Measurements from ENCODE around the gene PLXNA1. TPM values are rescaled to one million over a fixed set of nuclear protein-coding genes. Genes with fewer than 3 reads are reported as not detected.

Gene PLXNA1
- total RNA-seq, 1 donor from 2014 or later: 98.2 TPM

- Mint-ChIP-seq H3K4me1 (ENCODE audit: low read depth) (peaks cover 18% of the 10 kb centered on the region), H3K4me3 (ENCODE audit: unreplicated experiment) (no peak overlapping the region), H3K36me3 (ENCODE audit: low read depth) (peaks cover 3% of the 10 kb centered on the region), H3K9me3 (ENCODE audit: low read depth) (no peaks in the 10 kb centered on the region), H3K27me3 (ENCODE audit: low read depth) (no peaks in the 10 kb centered on the region), H3K27ac (ENCODE audit: unreplicated experiment) (no peak overlapping the region)
- DNase-seq (ENCODE audit: low spot score): peak; percentile 79
- no peak for TF ChIP-seq CTCF (IDR thresholded peaks at IDR 0.05)
These were observed 24.9 kb upstream of the PLXNA1 start for GRCh38 chr3:126957776-126958637.

- no peak for TF ChIP-seq CTCF (IDR thresholded peaks at IDR 0.05)
- no peak overlapping the region for H3K27ac Mint-ChIP-seq (ENCODE audit: unreplicated experiment)
- peak; percentile 66 for DNase-seq (ENCODE audit: low spot score)
- H3K4me3 Mint-ChIP-seq (ENCODE audit: unreplicated experiment): no peak overlapping the region
- peaks cover 18% of the 10 kb centered on the region for H3K4me1 Mint-ChIP-seq (ENCODE audit: low read depth)
- peaks cover 3% of the 10 kb centered on the region for H3K36me3 Mint-ChIP-seq (ENCODE audit: low read depth)
- H3K9me3 Mint-ChIP-seq (ENCODE audit: low read depth): no peaks in the 10 kb centered on the region
- H3K27me3 Mint-ChIP-seq (ENCODE audit: low read depth): no peaks in the 10 kb centered on the region
These were observed 24.3 kb upstream of the PLXNA1 start for GRCh38 chr3:126958638-126959085.

GRCh38 chr3:126959136-126959920, 23.6 kb upstream of the PLXNA1 start:
- Mint-ChIP-seq H3K4me1 (ENCODE audit: low read depth) (peaks cover 18% of the 10 kb centered on the region), H3K27me3 (ENCODE audit: low read depth) (no peaks in the 10 kb centered on the region), H3K27ac (ENCODE audit: unreplicated experiment) (no peak overlapping the region), H3K9me3 (ENCODE audit: low read depth) (no peaks in the 10 kb centered on the region), H3K36me3 (ENCODE audit: low read depth) (peaks cover 3% of the 10 kb centered on the region), H3K4me3 (ENCODE audit: unreplicated experiment) (no peak overlapping the region)
- peak; percentile 68 for DNase-seq (ENCODE audit: low spot score)
- no peak for TF ChIP-seq CTCF (IDR thresholded peaks at IDR 0.05)

GRCh38 chr3:126959921-126960603, 22.9 kb upstream of the PLXNA1 start:
- peaks cover 18% of the 10 kb centered on the region for H3K4me1 Mint-ChIP-seq (ENCODE audit: low read depth)
- TF ChIP-seq CTCF (IDR thresholded peaks at IDR 0.05): peak; percentile 64
- peak; percentile 73 for DNase-seq (ENCODE audit: low spot score)
- peaks cover 3% of the 10 kb centered on the region for H3K36me3 Mint-ChIP-seq (ENCODE audit: low read depth)
- H3K27me3 Mint-ChIP-seq (ENCODE audit: low read depth): no peaks in the 10 kb centered on the region
- H3K4me3 Mint-ChIP-seq (ENCODE audit: unreplicated experiment): no peak overlapping the region
- H3K9me3 Mint-ChIP-seq (ENCODE audit: low read depth): no peaks in the 10 kb centered on the region
- no peak overlapping the region for H3K27ac Mint-ChIP-seq (ENCODE audit: unreplicated experiment)

- peak; percentile 35 for TF ChIP-seq CTCF (IDR thresholded peaks at IDR 0.05)
- Mint-ChIP-seq H3K27ac (ENCODE audit: unreplicated experiment) (no peak overlapping the region), H3K27me3 (ENCODE audit: low read depth) (no peaks in the 10 kb centered on the region), H3K9me3 (ENCODE audit: low read depth) (no peaks in the 10 kb centered on the region), H3K4me3 (ENCODE audit: unreplicated experiment) (no peak overlapping the region), H3K4me1 (ENCODE audit: low read depth) (peaks cover 18% of the 10 kb centered on the region), H3K36me3 (ENCODE audit: low read depth) (peaks cover 3% of the 10 kb centered on the region)
- peak; percentile 86 for DNase-seq (ENCODE audit: low spot score)
These were observed 22.3 kb upstream of the PLXNA1 start for GRCh38 chr3:126960604-126960995.
